ENCODE measurements around the gene WFDC12.
"Not testable (repeated sequence)": the region's sequence is repeated elsewhere in the genome, so short reads cannot be mapped to it uniquely, and the experiment has no call there.

The WFDC12 gene

GRCh38 chr20:45124365-45124764 lies at the start of gene WFDC12:
TSS of gene WFDC12 (minus strand) at chr20:45124465. CDS start at chr20:45124447, 18 bp downstream.
- no peak for DNase-seq

GRCh38 chr20:45173522-45173921 lies 49.3 kb upstream of the WFDC12 start:
- no peak for DNase-seq

- DNase-seq, result no peak
Observed at GRCh38 chr20:45164906-45165305, 40.6 kb upstream of the WFDC12 start.

- DNase-seq, result no peak
Observed at GRCh38 chr20:45163083-45163803, 39.0 kb upstream of the WFDC12 start.

GRCh38 chr20:45157962-45158361 lies 33.7 kb upstream of the WFDC12 start:
- no peak for DNase-seq

- no peak for DNase-seq
Observed at GRCh38 chr20:45156713-45157112, 32.4 kb upstream of the WFDC12 start.

GRCh38 chr20:45154794-45155193 lies 30.5 kb upstream of the WFDC12 start:
- not testable (repeated sequence) for DNase-seq

GRCh38 chr20:45154183-45154582 lies 29.9 kb upstream of the WFDC12 start:
- no peak for DNase-seq

GRCh38 chr20:45153752-45154151 lies 29.5 kb upstream of the WFDC12 start:
- DNase-seq, result no peak

- DNase-seq, result no peak
Observed at GRCh38 chr20:45153147-45153546, 28.9 kb upstream of the WFDC12 start.

GRCh38 chr20:45152405-45152804 lies 28.1 kb upstream of the WFDC12 start:
- no peak for DNase-seq

GRCh38 chr20:45149062-45149461 lies 24.8 kb upstream of the WFDC12 start:
- DNase-seq, result no peak

GRCh38 chr20:45140836-45141235 lies 16.6 kb upstream of the WFDC12 start:
- DNase-seq, result no peak

GRCh38 chr20:45139733-45140375 lies 15.6 kb upstream of the WFDC12 start:
- DNase-seq, result not testable (repeated sequence)

GRCh38 chr20:45138561-45139300 lies 14.5 kb upstream of the WFDC12 start:
- DNase-seq, result peak; percentile 53

- no peak for DNase-seq
Observed at GRCh38 chr20:45136911-45137310, 12.6 kb upstream of the WFDC12 start.

GRCh38 chr20:45128099-45128498 lies 3.8 kb upstream of the WFDC12 start:
- DNase-seq, result no peak

- DNase-seq, result no peak
Observed at GRCh38 chr20:45121388-45121787, 2.9 kb downstream of the WFDC12 start.

GRCh38 chr20:45119556-45120266 lies 4.6 kb downstream of the WFDC12 start:
- DNase-seq, result no peak

GRCh38 chr20:45118028-45118427 lies 6.2 kb downstream of the WFDC12 start:
- DNase-seq, result no peak

- no peak for DNase-seq
Observed at GRCh38 chr20:45117581-45117980, 6.7 kb downstream of the WFDC12 start.

GRCh38 chr20:45115829-45116228 lies 8.4 kb downstream of the WFDC12 start:
- DNase-seq, result no peak

- DNase-seq, result no peak
Observed at GRCh38 chr20:45115386-45115774, 8.9 kb downstream of the WFDC12 start.

Measured in activated naive CD4-positive, alpha-beta T cell treated with Interleukin-2 at 50 U/mL for 16 hours (primary cell).